Testis (tissue), 2 donors: Measurements from ENCODE around the gene ZNF222.

Experiments used
- CTCF ChIP-seq, 3 experiments: fragments of 450-650 bp in 2 of 3; fragments of 200-600 bp in 1 of 3; sonication (generic) in 1 of 3; IDR thresholded peaks; one replicate each; pipeline ENCODE4 v1.5.1; 2016 to 2019; ENCODE audit warnings: antibody characterized with exemption in 3 of 3, mild to moderate bottlenecking in 2 of 3, moderate library complexity in 1 of 3
- POLR2A ChIP-seq: fragments of 450-650 bp; IDR thresholded peaks from one replicate; pipeline ENCODE4 v1.6.1; 2017; ENCODE audit warnings: antibody characterized with exemption, mild to moderate bottlenecking, moderate library complexity

- TF ChIP-seq CTCF (IDR thresholded peaks at IDR 0.05) (no peak), POLR2A (no peak)
Observed at GRCh38 chr19:43983544-43983911, 41.7 kb upstream of the ZNF222 start.
